ENCODE measurements around the gene C5orf15.
"Not testable (repeated sequence)": the region's sequence is repeated elsewhere in the genome, so short reads cannot be mapped to it uniquely, and the experiment has no call there.

C5orf15 gene

DNA sequence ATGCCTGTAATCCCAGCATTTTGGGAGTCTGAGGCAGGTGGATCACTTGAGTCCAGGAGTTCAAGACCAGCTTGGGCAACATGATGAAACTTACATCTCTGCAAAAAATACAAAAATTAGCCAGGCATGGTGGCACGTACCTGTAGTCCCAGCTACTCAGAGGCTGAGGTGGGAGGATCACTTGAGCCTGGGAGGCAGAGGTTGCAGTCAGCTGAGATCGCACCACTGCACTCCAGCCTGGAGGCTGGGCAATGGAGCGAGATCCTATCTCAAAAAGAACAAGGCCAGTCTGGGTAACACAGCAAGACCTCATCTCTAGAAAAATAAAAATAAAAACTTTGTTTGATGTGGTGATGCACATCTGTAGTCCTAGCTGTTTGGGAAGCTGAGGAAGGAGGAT is 30.8 kb downstream of the C5orf15 start:
- DNase-seq (ENCODE audit: low spot score), result not testable (repeated sequence)

DNA sequence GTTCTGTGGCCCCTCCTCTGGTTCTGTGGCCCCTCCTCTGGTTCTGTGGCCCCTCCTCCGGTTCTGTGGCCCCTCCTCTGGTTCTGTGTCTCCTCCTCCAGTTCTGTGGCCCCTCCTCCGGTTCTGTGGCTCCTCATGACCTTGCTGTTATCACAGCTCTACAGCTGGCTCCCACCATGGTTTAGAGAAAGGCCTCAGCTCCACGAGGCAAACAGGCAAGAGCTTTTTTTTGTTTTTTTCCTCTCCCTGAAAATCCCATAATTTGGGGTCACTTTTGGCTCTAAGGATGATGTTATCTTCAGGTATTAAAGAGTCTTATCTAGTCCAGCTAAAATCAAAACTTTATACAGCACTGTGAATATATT is 31.8 kb downstream of the C5orf15 start:
- DNase-seq (ENCODE audit: low spot score), result no peak

DNA sequence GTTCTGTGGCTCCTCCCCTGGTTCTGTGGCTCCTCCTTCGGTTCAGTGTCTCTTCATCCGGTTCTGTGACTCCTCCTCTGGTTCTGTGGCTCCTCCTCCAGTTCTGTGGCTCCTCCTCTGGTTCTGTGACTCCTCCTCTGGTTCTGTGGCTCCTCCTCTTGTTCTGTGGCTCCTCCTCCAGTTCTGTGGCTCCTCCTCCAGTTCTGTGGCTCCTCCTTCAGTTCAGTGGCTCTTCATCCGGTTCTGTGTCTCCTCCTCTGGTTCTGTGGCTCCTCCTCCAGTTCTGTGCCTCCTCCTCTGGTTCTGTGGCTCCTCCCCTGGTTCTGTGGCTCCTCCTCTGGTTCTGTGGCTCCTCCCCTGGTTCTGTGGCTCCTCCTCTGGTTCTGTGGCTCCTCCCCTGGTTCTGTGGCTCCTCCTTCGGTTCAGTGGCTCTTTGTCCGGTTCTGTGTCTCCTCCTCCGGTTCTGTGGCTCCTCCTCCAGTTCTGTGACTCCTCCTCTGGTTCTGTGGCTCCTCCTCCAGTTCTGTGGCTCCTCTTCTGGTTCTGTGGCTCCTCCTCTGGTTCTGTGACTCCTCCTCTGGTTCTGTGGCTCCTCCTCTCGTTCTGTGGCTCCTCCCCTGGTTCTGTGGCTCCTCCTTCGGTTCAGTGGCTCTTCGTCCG is 32.3 kb downstream of the C5orf15 start:
- DNase-seq (ENCODE audit: low spot score), result not testable (repeated sequence)

DNA sequence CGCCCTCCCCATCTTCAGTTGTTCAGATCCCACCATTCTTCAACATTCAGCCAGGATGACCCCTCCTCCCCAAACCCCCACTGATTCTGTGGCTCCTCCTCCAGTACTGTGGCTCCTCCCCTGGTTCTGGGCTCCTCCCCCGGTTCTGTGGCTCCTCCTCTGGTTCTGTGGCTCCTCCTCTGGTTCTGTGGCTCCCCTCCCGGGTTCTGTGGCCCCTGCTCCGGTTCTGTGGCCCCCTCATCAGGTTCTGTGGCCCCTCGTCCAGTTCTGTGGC is 32.8 kb downstream of the C5orf15 start:
- DNase-seq (ENCODE audit: low spot score), result no peak

DNA sequence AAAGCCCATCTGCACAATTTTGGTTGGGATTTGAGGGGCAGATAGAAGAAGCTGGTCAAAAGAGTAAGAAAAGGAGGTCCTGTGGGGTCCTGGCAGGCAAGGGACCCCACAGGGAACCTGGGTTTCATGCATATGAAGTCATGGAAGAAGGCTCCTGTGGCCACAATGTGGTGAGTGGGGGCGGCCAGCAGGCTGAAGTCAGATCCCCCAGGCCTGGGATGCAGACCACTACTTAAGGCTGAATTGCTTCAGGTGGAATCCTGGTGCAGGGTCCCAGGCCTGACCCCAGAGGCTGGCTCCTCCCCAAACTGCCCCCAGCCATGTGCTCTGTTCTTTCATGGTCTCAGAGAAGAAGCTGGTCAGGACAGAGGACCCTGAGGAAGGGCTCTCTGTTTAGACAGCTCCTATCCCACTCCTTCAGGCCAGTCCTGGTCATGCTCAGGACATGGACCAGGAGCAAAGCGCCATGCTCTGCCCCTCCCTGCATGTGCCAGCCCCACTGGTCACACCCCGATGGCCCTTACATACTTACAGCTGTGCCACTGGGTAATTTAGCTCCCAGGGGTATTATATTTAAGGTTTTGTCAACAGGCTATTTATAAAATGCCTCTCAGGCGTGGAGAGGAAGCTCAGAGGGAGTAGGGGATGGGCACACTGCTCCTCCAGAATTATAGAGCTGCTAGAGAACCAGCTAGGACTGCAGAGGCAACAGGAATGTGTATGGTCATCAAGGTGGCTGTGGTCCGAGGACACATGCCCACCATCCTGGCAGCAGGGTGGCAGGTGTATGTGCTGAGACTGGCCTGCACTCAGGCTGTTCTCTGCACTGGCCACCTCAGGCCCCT is 33.4 kb downstream of the C5orf15 start:
- no peak for DNase-seq (ENCODE audit: low spot score)

DNA sequence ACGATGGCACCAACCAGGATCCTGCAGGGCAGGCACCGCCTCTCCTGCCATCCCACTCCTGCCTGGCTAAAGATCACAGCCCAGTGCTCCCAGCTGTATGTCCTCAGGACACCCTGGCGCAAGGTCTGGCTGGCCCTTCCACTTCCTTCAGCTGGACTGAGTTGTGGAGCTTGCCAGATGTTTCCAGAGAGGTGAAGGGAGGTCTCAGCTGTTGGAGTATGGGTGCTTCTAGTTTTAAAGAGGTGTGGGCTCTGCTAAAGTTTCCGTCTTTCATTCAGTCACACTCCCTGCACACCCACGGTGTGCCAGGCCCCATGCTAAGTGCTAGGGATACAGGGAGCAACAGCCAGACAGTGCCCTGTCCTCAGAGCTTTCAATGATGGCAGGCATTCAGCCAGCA is 34.1 kb downstream of the C5orf15 start:
- DNase-seq (ENCODE audit: low spot score), result no peak

DNA sequence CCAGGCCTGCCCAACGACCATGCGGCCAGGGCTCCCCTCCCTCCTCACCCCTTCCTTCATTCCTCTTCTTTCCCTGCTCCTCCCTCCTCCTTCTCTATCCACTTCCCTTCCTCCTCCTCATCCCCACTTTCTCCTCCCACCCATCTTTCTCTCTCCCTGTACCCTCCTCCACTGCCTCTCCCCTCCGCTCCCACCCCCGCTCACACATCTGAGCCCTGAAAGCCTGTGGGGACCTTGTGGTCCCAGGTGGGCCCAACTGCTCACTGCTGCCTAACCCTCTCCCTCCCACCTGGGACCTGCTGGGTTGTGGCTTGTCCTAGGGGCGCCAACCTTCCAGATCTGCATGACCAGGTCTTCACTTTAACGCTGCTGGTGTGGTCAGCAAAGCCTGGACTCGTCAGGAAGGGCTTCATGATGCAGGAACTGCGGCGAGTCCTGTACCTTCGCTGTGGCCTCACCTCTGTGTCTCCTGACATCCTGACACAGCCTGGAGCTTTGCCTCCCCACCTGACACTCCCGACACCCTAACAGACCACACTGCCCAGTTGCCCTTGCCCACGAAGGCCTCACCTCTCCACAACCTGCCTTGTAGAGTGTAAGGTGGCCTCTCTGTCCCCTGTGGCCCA is 34.6 kb downstream of the C5orf15 start:
- DNase-seq (ENCODE audit: low spot score), result no peak

DNA sequence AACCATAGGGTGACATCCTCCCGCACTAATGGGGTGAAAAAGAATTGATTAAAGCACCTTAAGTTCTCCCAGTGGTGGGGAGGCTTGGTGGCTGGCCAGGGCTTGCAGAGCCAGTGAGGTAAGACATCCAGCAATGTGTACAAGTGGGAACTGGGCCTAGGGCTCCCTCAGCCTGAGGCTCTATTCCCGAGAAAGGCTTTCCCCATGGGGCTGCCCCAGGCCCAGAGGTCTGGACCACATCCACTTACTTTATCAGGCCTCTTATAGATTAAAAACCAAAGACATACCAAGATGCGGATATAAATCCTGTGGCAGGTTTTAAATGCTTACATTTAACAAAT is 35.3 kb downstream of the C5orf15 start:
- DNase-seq (ENCODE audit: low spot score), result no peak

DNA sequence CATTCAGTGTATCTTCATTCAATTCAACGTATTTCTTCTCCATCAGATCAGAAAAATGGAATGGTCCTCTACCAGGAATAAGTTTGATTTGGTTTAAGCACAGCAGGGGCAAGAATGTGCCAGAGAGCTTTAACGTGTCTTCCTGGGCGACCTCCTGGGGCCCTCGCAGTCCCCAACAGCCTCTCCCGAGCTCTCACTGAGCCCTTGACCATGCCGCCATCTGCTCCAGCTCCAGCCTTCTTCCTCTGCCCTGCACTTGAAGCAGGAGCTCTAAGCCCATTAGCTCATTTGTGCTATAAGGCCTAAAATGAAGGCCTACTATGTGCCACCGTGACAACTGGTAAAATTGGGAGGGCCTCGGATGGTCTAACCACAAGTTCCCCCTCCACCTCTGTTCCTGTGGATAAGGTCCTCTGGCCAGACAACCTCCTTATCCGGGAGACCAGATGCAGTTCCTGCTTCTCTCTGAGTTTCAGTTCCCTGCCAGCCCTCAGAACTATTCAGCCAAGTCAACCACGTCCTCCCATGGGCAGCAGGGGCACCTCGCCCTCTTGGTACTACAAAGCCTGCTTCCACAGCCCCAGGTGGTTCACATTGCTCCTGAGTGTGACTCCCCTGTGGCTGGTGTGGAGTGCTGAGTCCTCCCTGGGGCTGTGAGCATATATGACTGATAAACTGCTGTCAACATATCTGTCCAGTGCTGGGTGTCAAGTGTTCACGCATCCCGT is 35.8 kb downstream of the C5orf15 start:
- no peak for DNase-seq (ENCODE audit: low spot score)

DNA sequence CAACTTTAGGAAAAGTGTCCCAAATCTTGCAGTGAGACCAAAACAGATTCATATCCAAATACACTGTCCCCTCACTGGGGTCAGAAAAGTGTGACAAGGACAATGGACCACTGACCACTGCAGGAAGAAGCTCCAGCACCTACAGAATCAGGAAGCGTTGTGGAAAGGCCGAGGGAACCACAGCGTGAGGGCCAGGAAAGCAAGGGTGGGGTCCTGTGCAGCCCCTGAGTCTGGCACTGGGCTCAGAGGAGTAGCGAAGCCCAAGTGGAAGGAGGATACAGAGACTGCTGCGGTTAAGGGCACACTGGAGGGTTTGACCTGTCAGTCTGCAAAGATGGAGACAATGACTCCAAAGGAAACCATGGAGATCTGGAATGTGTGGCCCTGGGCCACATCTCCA is 36.9 kb downstream of the C5orf15 start:
- no peak for DNase-seq (ENCODE audit: low spot score)

DNA sequence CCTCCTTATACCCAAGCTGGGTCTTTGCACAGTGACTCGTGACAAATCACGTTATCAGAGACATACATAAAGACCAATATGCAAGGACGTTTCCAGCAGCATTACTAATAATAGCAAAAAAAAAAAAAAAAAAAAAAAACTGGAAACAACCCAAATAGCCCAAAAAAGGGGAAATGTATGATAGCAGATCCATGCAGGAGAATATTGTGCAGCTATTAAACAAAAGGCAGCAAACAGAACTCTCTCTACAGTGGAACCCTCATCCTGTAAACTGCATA is 37.7 kb downstream of the C5orf15 start:
- no peak for DNase-seq (ENCODE audit: low spot score)

DNA sequence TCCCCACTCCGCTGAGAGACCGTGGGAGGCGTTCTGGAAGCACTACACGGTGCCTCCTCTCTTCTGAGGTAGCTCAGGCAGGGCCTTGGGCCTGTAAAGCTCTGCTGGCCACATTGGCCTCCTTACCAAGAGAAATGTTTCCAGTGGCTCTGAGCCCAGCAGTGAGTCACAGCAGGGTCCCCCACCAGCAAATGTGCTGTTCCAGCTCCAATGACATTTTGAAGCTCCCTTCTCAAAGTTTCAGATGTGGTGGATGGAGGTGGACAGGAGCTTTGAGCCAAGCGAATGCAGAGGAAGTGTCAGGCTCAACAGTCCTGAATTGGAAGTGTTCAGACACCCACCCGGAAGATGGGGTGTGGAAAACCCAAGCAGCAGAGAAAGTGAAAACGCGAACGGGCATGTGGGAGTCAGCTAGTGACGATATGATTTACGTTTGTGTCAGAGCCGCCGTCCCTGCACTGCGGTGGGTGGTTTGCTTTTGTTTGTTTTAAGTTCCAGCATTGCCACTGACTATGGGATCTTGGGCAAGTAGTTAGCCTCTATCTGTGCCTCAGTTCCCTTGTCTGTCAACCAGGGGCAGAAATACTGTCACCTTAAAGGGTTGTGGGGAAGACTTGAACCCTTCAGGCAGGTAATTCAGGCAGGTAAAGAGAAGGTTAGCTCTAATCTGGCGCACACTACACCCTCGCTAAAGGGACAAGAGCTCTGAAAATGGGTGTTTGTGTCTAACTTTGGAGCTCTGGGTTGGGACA is 38.2 kb downstream of the C5orf15 start:
- DNase-seq (ENCODE audit: low spot score), result peak; percentile 50

DNA sequence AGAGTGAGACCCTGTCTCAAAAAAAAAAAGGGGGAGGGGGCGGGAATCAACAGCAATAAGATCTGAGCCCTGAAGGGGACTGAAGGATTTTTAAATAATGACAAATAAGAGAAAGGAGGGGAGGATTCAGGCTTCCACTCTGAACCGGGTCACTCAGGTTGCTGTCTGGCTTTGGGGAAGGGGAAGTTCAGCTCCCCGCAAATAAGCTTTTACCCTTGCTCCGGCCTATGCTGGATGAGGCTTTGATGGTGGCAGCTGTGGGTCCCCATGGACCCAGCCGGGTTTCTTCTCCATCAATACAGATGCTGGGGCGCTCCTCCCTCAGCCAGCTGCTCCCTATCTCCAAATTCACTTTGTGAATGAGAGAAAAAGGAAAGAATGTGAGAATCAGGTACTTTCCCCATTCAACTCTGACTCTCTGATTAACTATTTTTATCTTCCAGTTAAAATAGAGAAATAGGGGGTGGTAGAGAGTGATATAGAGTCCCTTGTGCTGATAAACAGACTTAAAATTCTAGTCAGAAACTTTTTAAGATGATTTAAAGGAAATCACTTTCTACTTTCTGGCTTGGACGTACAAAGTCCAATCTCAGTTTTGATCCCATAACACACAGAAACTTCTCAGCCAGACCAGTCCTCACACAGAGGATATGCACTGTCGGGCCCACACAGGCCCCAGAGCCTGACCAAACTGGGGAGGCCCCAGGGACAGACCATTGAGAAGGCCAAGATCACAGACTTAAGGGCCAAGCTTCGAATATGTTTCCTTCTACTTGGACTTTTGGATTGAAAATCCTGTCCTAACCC is 39.6 kb downstream of the C5orf15 start:
- DNase-seq (ENCODE audit: low spot score), result no peak

DNA sequence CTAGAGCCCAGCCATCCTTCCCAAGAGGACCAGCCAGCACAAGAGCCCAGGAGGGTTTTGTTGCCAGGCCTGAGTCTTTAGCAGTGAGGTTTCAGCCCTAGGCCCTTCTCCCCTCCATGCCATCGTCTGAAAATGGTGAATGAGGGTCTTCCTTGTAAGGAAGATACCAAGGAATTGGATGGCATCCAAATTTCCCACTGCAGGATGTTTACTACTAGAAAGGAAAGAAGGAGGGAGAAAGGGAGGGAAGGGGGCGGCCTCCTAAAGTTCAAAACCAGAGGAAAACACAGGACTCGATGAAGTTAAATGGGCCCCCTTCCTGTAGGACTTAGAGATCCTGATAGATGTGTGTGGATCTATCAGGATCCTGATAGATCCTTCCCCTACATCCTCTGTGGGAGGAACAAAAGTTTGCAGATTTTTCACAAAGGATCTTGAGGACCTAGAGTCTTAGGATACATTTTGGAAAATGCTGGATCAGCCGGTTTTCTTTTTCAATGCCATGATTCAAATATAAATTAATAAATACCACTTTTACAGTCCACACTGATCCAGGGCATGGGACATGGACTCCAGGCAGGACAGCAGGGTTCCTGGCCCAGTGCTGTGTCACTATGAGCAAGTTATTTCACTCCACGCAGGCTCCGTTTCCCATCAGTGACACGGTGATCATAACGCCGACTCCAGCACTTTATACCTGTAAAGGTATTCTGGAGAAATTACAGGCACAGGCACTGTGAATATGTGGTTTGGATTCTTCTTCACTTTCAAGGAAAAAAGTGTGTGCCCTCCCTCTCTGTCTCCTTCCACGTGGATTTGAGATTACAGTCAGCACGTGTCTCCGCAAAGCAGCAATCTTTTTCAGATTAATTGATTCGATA is 40.9 kb downstream of the C5orf15 start:
- no peak for DNase-seq (ENCODE audit: low spot score)

DNA sequence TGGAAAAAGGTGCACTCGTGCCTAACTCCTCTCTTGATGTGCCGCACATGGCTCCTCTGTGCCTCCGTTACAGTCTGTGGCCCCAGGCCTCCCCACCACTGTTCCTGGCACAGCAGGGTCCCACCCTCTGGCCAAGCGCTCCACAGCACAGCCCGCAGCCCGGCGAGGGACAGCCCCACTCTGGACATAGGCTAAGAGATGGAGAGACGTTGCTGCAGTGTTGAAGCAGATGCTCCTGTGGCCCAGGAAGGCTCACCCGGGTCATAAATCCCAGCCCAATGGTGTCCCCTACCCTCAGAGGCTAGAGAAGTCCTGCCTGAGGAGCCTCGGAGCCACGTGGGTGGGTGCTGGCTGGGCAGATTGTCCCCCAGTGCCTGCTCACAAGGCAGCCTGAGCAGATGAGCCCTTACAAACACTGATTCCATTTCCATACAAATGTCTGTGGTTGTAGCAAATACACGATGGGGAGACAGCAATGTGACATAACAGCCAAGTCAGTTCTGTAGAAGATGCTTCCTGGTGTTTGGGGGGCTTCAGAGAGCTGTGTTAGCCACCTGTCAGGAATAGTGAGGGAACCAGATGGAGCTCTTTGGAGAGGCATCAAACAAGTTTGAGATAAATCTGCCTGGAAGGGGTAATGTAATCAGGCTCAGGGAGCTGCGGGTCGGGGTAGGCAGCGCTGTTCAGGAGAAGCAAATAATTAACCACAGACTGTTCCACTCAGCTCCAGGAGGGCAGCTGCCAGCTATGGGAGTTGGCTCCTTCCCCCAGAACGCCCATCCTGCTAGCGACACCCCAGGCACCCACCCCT is 41.7 kb downstream of the C5orf15 start:
- no peak for DNase-seq (ENCODE audit: low spot score)

DNA sequence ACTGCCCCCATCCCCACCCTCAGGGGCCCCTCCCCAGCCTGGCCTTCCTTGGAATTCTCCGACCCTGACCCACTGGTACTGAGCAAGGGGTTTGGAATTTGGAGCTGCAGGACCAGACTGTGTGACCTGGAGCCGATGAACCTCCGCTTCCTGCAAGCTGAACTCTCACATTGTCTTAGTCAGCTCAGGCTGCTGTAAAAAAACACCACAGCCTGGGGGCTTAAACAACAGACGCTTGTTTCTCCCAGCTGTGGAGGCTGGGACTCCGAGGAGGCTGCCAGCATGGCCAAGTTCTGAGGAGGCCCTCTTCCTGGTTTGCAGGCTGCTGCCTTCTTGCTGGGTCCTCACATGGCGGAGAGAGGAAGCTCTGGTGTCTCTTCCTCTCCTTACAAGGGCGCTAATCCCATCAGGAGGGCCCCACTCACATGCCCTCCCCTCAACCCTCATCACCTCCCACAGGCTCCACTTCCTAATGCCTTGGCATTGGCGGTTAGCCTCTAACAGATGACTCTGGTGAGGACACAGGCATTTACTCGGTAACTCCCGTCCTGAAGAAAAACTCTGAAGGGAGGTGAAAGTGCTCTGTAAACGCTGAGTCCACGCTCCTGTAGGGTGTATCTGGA is 42.4 kb downstream of the C5orf15 start:
- no peak for DNase-seq (ENCODE audit: low spot score)

DNA sequence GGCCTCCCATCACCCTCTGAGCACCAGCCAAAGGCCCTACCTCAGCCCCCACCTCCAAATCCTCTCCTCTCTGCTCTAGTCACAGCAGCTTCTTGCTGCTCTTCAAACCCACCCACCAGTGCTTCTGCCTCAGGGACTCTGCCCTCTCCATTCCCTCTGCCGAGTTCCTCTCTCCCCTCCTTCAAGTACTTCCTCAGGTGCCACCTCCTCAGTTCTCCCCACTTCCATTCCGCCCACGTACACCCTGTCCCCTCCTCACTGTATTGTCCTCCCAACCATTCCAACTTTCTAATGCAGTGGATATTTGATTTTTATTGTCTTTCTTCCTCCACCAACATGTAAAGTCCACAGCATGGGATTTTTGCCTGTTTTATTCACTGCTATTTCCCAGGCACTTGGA is 43.2 kb downstream of the C5orf15 start:
- DNase-seq (ENCODE audit: low spot score), result no peak

DNA sequence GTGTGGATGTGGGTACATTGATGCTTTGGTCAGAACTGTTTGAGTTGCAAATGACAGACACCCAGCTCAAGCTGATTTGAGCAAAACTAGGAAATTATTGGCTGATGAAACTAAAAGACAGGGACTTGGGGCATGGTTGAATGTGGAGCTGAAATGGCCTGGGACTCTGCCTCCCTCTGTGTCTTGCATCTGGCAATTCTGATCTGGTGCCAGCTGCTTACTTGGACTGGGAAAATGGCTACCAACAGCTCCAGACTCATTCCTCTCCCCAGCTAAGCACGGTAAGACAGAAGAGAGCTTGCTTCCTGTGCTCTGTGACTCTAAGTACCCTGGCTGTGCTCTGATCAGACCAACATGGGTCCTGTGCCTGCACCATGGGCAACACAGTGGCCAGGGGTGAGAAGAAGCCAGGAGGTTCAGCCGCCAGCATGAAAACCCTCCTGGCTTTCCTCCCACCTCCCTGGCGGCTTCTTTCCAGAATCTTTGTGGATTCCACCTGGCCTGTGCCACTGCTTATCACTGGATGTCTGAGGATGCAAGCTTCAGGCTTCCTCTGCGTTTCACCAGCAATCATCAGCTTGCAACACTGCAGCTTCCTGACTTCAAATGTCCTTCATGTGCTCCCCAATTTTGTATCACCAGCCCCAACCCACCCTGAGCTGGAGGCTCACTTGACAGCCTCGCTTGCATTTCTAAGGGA is 44.1 kb downstream of the C5orf15 start:
- no peak for DNase-seq (ENCODE audit: low spot score)

DNA sequence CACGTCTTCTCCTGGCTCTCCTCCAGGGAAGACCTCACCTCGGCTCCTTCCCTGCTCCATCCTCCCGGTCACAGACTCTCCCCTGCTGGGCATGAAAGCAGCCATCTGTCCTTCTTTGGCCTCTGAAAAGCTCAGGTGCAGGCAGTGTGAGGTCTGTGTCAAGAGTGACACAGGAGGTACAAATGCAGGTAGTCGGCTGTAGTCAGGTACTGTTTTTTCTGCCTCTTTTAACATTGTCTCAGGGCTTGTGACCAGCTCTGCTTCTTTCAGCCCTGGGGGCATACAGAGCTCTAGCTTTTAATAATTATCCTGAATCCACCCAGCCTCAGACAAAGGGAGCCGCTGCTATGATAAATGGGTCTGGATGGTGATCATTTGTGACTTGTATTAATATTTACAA is 46.4 kb downstream of the C5orf15 start:
- no peak for DNase-seq (ENCODE audit: low spot score)
